ENCODE measurements around the gene RBSN. TPM values are rescaled to one million over a fixed set of nuclear protein-coding genes. Genes with fewer than 3 reads are reported as not detected.
A peak's percentile ranks its signal among the peaks of the same experiment; 100 is the strongest.

RBSN gene
- total RNA-seq, 2 donors from 2014 or later = 23.3 to 25.2 TPM

- Mint-ChIP-seq H3K27ac (peak overlapping the region; percentile 16), H3K9me3 (no peaks in the 10 kb centered on the region), H3K36me3 (ENCODE audit: low read depth) (peaks cover 87% of the 10 kb centered on the region), H3K4me3 (no peak overlapping the region), H3K27me3 (ENCODE audit: insufficient read depth) (no peaks in the 10 kb centered on the region), H3K4me1 (peaks cover 10% of the 10 kb centered on the region)
- Histone ChIP-seq H3K27ac (ENCODE audit: low read depth, low read length) (no peak overlapping the region), H3K4me3 (ENCODE audit: low read length) (no peak overlapping the region), H3K36me3 (ENCODE audit: control insufficient read depth, insufficient read depth, low read length) (peaks cover 86% of the 10 kb centered on the region), H3K9ac (ENCODE audit: extremely low read depth, low read length, poor library complexity, severe bottlenecking) (no peak overlapping the region), H3K4me1 (ENCODE audit: control insufficient read depth, insufficient read depth, low read length) (peaks cover 8% of the 10 kb centered on the region), H3K9me3 (ENCODE audit: control insufficient read depth, low read length) (no peaks in the 10 kb centered on the region), H3K27me3 (ENCODE audit: control insufficient read depth, insufficient read depth, low read length, poor library complexity, severe bottlenecking) (no peaks in the 10 kb centered on the region)
- 83 to 96% methylated on average over 2 to 3 of the region's 3 CpGs for WGBS, 2 experiments (ENCODE audit: insufficient coverage in 1 of 2, insufficient read length in 1 of 2)
- no peak for DNase-seq
- no peak for TF ChIP-seq CTCF (conservative IDR thresholded peaks at IDR 0.05)
These were observed 57.0 kb downstream of the RBSN start for GRCh38 chr3:15041950-15042349.

- no peak for DNase-seq
- H3K9me3 ChIP-seq (ENCODE audit: control insufficient read depth, low read length) = no peaks in the 10 kb centered on the region
- H3K27me3 ChIP-seq (ENCODE audit: control insufficient read depth, insufficient read depth, low read length, poor library complexity, severe bottlenecking) = no peaks in the 10 kb centered on the region
- H3K36me3 ChIP-seq (ENCODE audit: control insufficient read depth, insufficient read depth, low read length) = peaks cover 82% of the 10 kb centered on the region
- Mint-ChIP-seq H3K27ac (no peak overlapping the region), H3K4me1 (peaks cover 10% of the 10 kb centered on the region), H3K36me3 (ENCODE audit: low read depth) (peaks cover 86% of the 10 kb centered on the region), H3K27me3 (ENCODE audit: insufficient read depth) (no peaks in the 10 kb centered on the region), H3K4me3 (no peak overlapping the region), H3K9me3 (no peaks in the 10 kb centered on the region)
- H3K4me3 ChIP-seq (ENCODE audit: low read length) = no peak overlapping the region
- no peak overlapping the region for H3K9ac ChIP-seq (ENCODE audit: extremely low read depth, low read length, poor library complexity, severe bottlenecking)
- peaks cover 8% of the 10 kb centered on the region for H3K4me1 ChIP-seq (ENCODE audit: control insufficient read depth, insufficient read depth, low read length)
- WGBS, 2 experiments (ENCODE audit: insufficient coverage in 1 of 2, insufficient read length in 1 of 2) = 95 to 100% methylated on average over 1 to 3 of the region's 3 CpGs
- TF ChIP-seq CTCF (conservative IDR thresholded peaks at IDR 0.05) = no peak
- no peak overlapping the region for H3K27ac ChIP-seq (ENCODE audit: low read depth, low read length)
These were observed 58.1 kb downstream of the RBSN start for GRCh38 chr3:15040844-15041243.

GRCh38 chr3:15038306-15038705 is 60.6 kb downstream of the RBSN start:
- Mint-ChIP-seq H3K4me3 (no peak overlapping the region), H3K27me3 (ENCODE audit: insufficient read depth) (no peaks in the 10 kb centered on the region), H3K27ac (peak overlapping the region; percentile 12), H3K4me1 (peaks cover 10% of the 10 kb centered on the region), H3K36me3 (ENCODE audit: low read depth) (peaks cover 89% of the 10 kb centered on the region), H3K9me3 (no peaks in the 10 kb centered on the region)
- Histone ChIP-seq H3K4me3 (ENCODE audit: low read length) (no peak overlapping the region), H3K4me1 (ENCODE audit: control insufficient read depth, insufficient read depth, low read length) (peaks cover 8% of the 10 kb centered on the region), H3K27me3 (ENCODE audit: control insufficient read depth, insufficient read depth, low read length, poor library complexity, severe bottlenecking) (no peaks in the 10 kb centered on the region), H3K27ac (ENCODE audit: low read depth, low read length) (no peak overlapping the region), H3K9ac (ENCODE audit: extremely low read depth, low read length, poor library complexity, severe bottlenecking) (no peak overlapping the region), H3K9me3 (ENCODE audit: control insufficient read depth, low read length) (no peaks in the 10 kb centered on the region), H3K36me3 (ENCODE audit: control insufficient read depth, insufficient read depth, low read length) (peaks cover 78% of the 10 kb centered on the region)
- no peak for TF ChIP-seq CTCF (conservative IDR thresholded peaks at IDR 0.05)
- WGBS, 2 experiments (ENCODE audit: insufficient coverage in 1 of 2, insufficient read length in 1 of 2) = 94 to 96% methylated on average over 6 of the region's 6 CpGs
- DNase-seq = no peak
